CD14-positive monocyte (primary cell): ENCODE measurements around the gene LAMB2. TPM values are rescaled to one million over a fixed set of nuclear protein-coding genes. Genes with fewer than 3 reads are reported as not detected.
A peak's percentile ranks its signal among the peaks of the same experiment; 100 is the strongest.

Experiments used
- DNase-seq, 3 donors: peaks; one replicate each; pipeline ENCODE4 v3.0.0-alpha.2; 2011 to 2022
- H2AFZ ChIP-seq: 2 replicates; pipeline ENCODE4 v1.6.0; 2012; ENCODE audit warnings: mild to moderate bottlenecking, low read depth, low read length, inconsistent platforms; ENCODE audit not compliant: insufficient read depth, poor library complexity, severe bottlenecking
- H3K27ac ChIP-seq, 2 donors: 1 replicate in 1 of 2; 2 replicates in 1 of 2; pipeline ENCODE4 v1.5.1; 2012 to 2013; ENCODE audit warnings: low read length in 2 of 2, control low read depth in 1 of 2, inconsistent platforms in 1 of 2, low read depth in 1 of 2, mild to moderate bottlenecking in 1 of 2
- H3K27me3 ChIP-seq, 2 donors: one replicate each; pipeline versions ENCODE4 v1.6.0 to v1.6.1; 2011 to 2013; ENCODE audit warnings: low read length in 2 of 2; ENCODE audit not compliant: control insufficient read depth in 2 of 2, insufficient read depth in 2 of 2
- H3K36me3 ChIP-seq, 2 donors: replicated peaks in 1 of 2; 1 replicate in 1 of 2; 2 replicates in 1 of 2; pipeline versions ENCODE4 v1.5.1 to v1.6.1; 2012 to 2013; ENCODE audit warnings: low read length in 2 of 2, control low read depth in 1 of 2, inconsistent platforms in 1 of 2, mild to moderate bottlenecking in 1 of 2; ENCODE audit not compliant: insufficient read depth in 2 of 2, control insufficient read depth in 1 of 2
- H3K4me1 ChIP-seq, 2 donors: 1 replicate in 1 of 2; 2 replicates in 1 of 2; pipeline versions ENCODE4 v1.5.1 to v1.6.1; 2012 to 2013; ENCODE audit warnings: low read length in 2 of 2, control low read depth in 1 of 2, inconsistent platforms in 1 of 2, mild to moderate bottlenecking in 1 of 2, moderate library complexity in 1 of 2; ENCODE audit not compliant: insufficient read depth in 2 of 2, control insufficient read depth in 1 of 2
- H3K4me2 ChIP-seq: replicated peaks from 2 replicates; pipeline ENCODE3; 2012; ENCODE audit warnings: low read length, moderate library complexity, mild to moderate bottlenecking; ENCODE audit not compliant: poor library complexity, severe bottlenecking; ENCODE audit errors: extremely low read depth
- H3K4me3 ChIP-seq, 3 experiments: fragments of 200-600 bp in 1 of 3; sonication (generic) in 1 of 3; replicated peaks in 1 of 3; 1 replicate in 2 of 3; 2 replicates in 1 of 3; pipeline ENCODE4 v1.5.1; 2011 to 2013; ENCODE audit warnings: low read length in 3 of 3, mild to moderate bottlenecking in 3 of 3, control low read depth in 2 of 3, low read depth in 2 of 3, inconsistent platforms in 1 of 3, moderate library complexity in 1 of 3
- H3K79me2 ChIP-seq: 2 replicates; pipeline ENCODE4 v1.6.0; 2012; ENCODE audit warnings: mild to moderate bottlenecking, control low read depth, inconsistent platforms, low read length, moderate library complexity; ENCODE audit not compliant: insufficient read depth
- H3K9ac ChIP-seq: 2 replicates; pipeline ENCODE4 v1.6.0; 2017; ENCODE audit warnings: low read length, mild to moderate bottlenecking; ENCODE audit not compliant: insufficient read depth, poor library complexity, severe bottlenecking
- H3K9me3 ChIP-seq, 2 donors: replicated peaks in 1 of 2; 1 replicate in 1 of 2; 2 replicates in 1 of 2; pipeline versions ENCODE4 v1.5.1 to v1.6.1; 2012 to 2013; ENCODE audit warnings: low read length in 2 of 2, control low read depth in 1 of 2; ENCODE audit not compliant: control insufficient read depth in 1 of 2, insufficient read depth in 1 of 2
- H4K20me1 ChIP-seq: 2 replicates; pipeline ENCODE4 v1.6.0; 2012; ENCODE audit warnings: mild to moderate bottlenecking, low read length, control low read depth, moderate library complexity; ENCODE audit not compliant: insufficient read depth
- H3K27ac Mint-ChIP-seq, 7 donors: one replicate each; pipeline ENCODE4 v1.8.0; 2020; ENCODE audit warnings: mild to moderate bottlenecking in 7 of 7, mixed read lengths in 7 of 7, moderate library complexity in 6 of 7, inconsistent platforms in 2 of 7
- H3K27me3 Mint-ChIP-seq, 3 donors: one replicate each; pipeline ENCODE4 v1.8.0; 2021 to 2022; ENCODE audit warnings: low read depth in 3 of 3, mild to moderate bottlenecking in 3 of 3, mixed read lengths in 3 of 3, moderate library complexity in 3 of 3, inconsistent platforms in 1 of 3
- H3K36me3 Mint-ChIP-seq, 2 donors: one replicate each; pipeline ENCODE4 v1.8.0; 2020; ENCODE audit warnings: mixed read lengths in 2 of 2, inconsistent platforms in 1 of 2, mild to moderate bottlenecking in 1 of 2
- H3K4me1 Mint-ChIP-seq: one replicate; pipeline ENCODE4 v1.8.0; 2020; ENCODE audit warnings: mild to moderate bottlenecking, mixed read lengths
- H3K4me3 Mint-ChIP-seq, 2 donors: one replicate each; pipeline ENCODE4 v1.8.0; 2020; ENCODE audit warnings: mild to moderate bottlenecking in 2 of 2, mixed read lengths in 2 of 2, moderate library complexity in 1 of 2
- H3K9me3 Mint-ChIP-seq, 7 donors: one replicate each; pipeline ENCODE4 v1.8.0; 2020 to 2022; ENCODE audit warnings: mixed read lengths in 7 of 7, mild to moderate bottlenecking in 6 of 7, moderate library complexity in 6 of 7, inconsistent platforms in 2 of 7
- CTCF ChIP-seq: fragments of 200-600 bp; IDR thresholded peaks from one replicate; pipeline ENCODE4 v1.8.0; 2022; ENCODE audit warnings: antibody characterized with exemption, mild to moderate bottlenecking
- WGBS: methylation state at CpG from one replicate; pipeline ENCODE4 v1.1.5; 2013; ENCODE audit warnings: missing lambda C conversion rate; ENCODE audit not compliant: insufficient coverage; 5-methylcytosine and 5-hydroxymethylcytosine counted together
- intact Hi-C, 2 donors: fragments of 100-400 bp; cut with micrococcal nuclease; formaldehyde crosslinking; loops; one replicate each; pipeline versions ENCODE4 v1.15.0 to v1.15.1; 2023
- polyA plus RNA-seq, 3 donors: library from polyadenylated mRNA; depleted of rRNA in 1 of 3; unstranded in 2 of 3; stranded (reverse) in 1 of 3; fragments of 300-500 nt in 2 of 3; fragments of >200 nt in 1 of 3; fragmentation: Illumina TruSeq in 2 of 3; gene quantifications; 1 replicate in 2 of 3; 2 replicates in 1 of 3; pipeline ENCODE4 v1.2.3, GENCODE V29; 2012 to 2021

The LAMB2 gene
- polyA plus RNA-seq, 3 donors, result 4.0 to 59.3 (median 7.6) TPM

GRCh38 chr3:49121132-49121736 lies 11.6 kb downstream of the LAMB2 start:
- peak overlapping the region; percentile 87 for H3K4me2 ChIP-seq
- H3K79me2 ChIP-seq, result peaks cover 27% of the 10 kb centered on the region
- H4K20me1 ChIP-seq, result peaks cover 8% of the 10 kb centered on the region
- Mint-ChIP-seq H3K27ac (peak overlapping the region; percentile 78 to 92 (median 87)), H3K9me3 (peaks cover 0 to 2% (median 0%) of the 10 kb centered on the region in 7 donors), H3K27me3 (no peaks in the 10 kb centered on the region), H3K4me3 (peak overlapping the region; percentile 42 to 81), H3K36me3 (peaks cover 21 to 26% of the 10 kb centered on the region in 2 donors), H3K4me1 (peaks cover 11% of the 10 kb centered on the region)
- TF ChIP-seq CTCF, result no peak
- 68% methylated on average over 6 of the region's 17 CpGs for WGBS
- no peaks in the 10 kb centered on the region for H3K27me3 ChIP-seq
- peaks cover 29 to 32% of the 10 kb centered on the region in 2 donors for H3K36me3 ChIP-seq
- H3K4me3 ChIP-seq, result peak overlapping the region; percentile 73 to 97 (median 91)
- H3K27ac ChIP-seq, result peak overlapping the region; percentile 93 to 95
- intact Hi-C loops, result no loop called here
- H2AFZ ChIP-seq, result peak overlapping the region; percentile 87
- H3K9me3 ChIP-seq, result no peaks in the 10 kb centered on the region
- peak overlapping the region; percentile 97 for H3K9ac ChIP-seq
- peaks cover 16 to 23% of the 10 kb centered on the region in 2 donors for H3K4me1 ChIP-seq
- no peak for DNase-seq

DNA sequence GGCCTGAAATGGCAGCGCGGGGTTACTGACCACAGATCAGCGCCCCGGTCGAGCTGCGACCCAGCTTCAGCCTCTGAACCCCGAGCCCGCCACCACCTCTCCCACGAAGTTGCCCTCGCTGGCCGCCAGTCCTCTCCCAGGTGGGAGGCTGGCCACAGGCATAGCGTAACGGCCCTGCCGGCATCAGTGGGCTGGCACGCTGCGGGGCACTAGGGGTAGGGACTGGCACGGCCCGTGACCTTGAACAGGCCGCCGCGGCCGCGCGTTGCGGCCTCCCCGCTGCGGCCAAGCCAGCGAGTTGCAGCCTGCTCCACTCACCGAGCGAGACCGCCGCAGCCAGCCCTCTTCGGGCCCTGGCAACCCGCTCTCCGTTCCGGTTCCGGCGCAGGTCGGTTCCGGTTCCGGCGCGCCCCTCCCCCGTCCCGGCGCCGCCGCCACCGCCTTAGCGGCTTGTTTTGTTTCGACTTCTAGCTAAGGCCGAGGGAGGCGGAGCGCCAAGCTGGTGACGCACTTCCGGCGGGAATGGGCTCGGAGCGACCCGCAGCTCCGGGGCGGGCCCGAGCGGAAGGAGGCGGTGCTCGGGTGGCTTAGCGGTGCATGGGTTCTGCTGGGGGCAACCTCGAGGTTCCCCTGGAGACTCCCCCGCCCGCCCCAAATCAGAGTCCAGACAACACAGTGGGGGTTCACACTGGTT lies 12.3 kb downstream of the LAMB2 start, which contains the start of gene USP19:
TSS of gene USP19 (minus strand) at position 386 of the 694 bp plus-strand sequence. CDS start 1,678 bp downstream, outside the sequence.
- peak; percentile 91 to 93 (median 93) for DNase-seq
- Histone ChIP-seq H3K27ac (peak within 1 kb of the TSS; percentile 93 to 95), H3K36me3 (peaks cover 35 to 38% of the 10 kb centered on the region in 2 donors), H3K9ac (peak within 1 kb of the TSS; percentile 97), H3K79me2 (peaks cover 27% of the 10 kb centered on the region), H4K20me1 (peaks cover 8% of the 10 kb centered on the region), H3K4me2 (peak within 1 kb of the TSS; percentile 87), H2AFZ (peak within 1 kb of the TSS; percentile 87), H3K4me1 (peaks cover 16 to 23% of the 10 kb centered on the region in 2 donors), H3K27me3 (no peaks in the 10 kb centered on the region), H3K9me3 (no peaks in the 10 kb centered on the region), H3K4me3 (peak within 1 kb of the TSS; percentile 73 to 97 (median 91))
- no peaks in the 10 kb centered on the region for H3K27me3 Mint-ChIP-seq
- no peak for TF ChIP-seq CTCF
- H3K4me1 Mint-ChIP-seq, result peaks cover 11% of the 10 kb centered on the region
- H3K4me3 Mint-ChIP-seq, result peak within 1 kb of the TSS; percentile 81 to 88
- H3K9me3 Mint-ChIP-seq, result peaks cover 0 to 2% (median 0%) of the 10 kb centered on the region in 7 donors
- H3K27ac Mint-ChIP-seq, result peak within 1 kb of the TSS; percentile 85 to 94 (median 92)
- intact Hi-C loops, result no loop called here
- peaks cover 27 to 33% of the 10 kb centered on the region in 2 donors for H3K36me3 Mint-ChIP-seq
- under 1% methylated on average over 68 of the region's 70 CpGs for WGBS
